ENCODE measurements around the gene RSPRY1. TPM values are rescaled to one million over a fixed set of nuclear protein-coding genes. Genes with fewer than 3 reads are reported as not detected.

The RSPRY1 gene
- total RNA-seq, 1 experiment from 2014 or later: 24.9 TPM

- Histone ChIP-seq H3K79me2 (ENCODE audit: insufficient read depth, low read length) (no peaks in the 10 kb centered on the region), H3K4me3 (replicated peaks in 1 of 2; ENCODE audit: low read depth in 1 of 2, low read length in 2 of 2) (no peak overlapping the region), H2AFZ (ENCODE audit: low read depth, low read length, poor library complexity, severe bottlenecking) (no peak overlapping the region), H3K9ac (ENCODE audit: low read length) (no peak overlapping the region), H3K36me3 (ENCODE audit: control insufficient read depth in 1 of 2, insufficient read depth in 2 of 2, low read length in 2 of 2) (no peaks in the 10 kb centered on the region), H4K20me1 (ENCODE audit: insufficient read depth) (no peaks in the 10 kb centered on the region), H3K27me3 (ENCODE audit: insufficient read depth, low read length) (no peaks in the 10 kb centered on the region), H3K4me2 (ENCODE audit: low read length) (no peak overlapping the region), H3K9me3 (ENCODE audit: control insufficient read depth in 1 of 2, insufficient read depth in 1 of 2, low read depth in 1 of 2, low read length in 2 of 2) (no peaks in the 10 kb centered on the region), H3K9me2 (ENCODE audit: insufficient read depth) (no peaks in the 10 kb centered on the region), H3K4me1 (ENCODE audit: control insufficient read depth in 1 of 2, insufficient read depth in 2 of 2, low read length in 2 of 2) (peaks cover 44 to 45% of the 10 kb centered on the region in 2 experiments), H3K27ac (ENCODE audit: low read depth, low read length) (no peak overlapping the region)
- no TSS peak for BruUV-seq (replicated peaks)
- CTCF ChIA-PET: no interaction called here
- TF ChIP-seq SIN3A (IDR thresholded peaks at IDR 0.05; ENCODE audit: low read depth) (no peak), POLR2A (IDR thresholded peaks at IDR 0.05; ENCODE audit: borderline replicate concordance, extremely low read depth, insufficient read depth, insufficient read length) (no peak), CBX3 (IDR thresholded peaks at IDR 0.05; ENCODE audit: low read depth) (no peak), SP1 (IDR thresholded peaks at IDR 0.05; ENCODE audit: low read depth) (no peak), ZNF274 (IDR thresholded peaks at IDR 0.05; ENCODE audit: low read depth, low read length) (no peak), ZBTB33 (IDR thresholded peaks at IDR 0.05; ENCODE audit: extremely low read depth, insufficient replicate concordance, low read length) (no peak), ELF1 (IDR thresholded peaks at IDR 0.05; ENCODE audit: borderline replicate concordance, low read depth) (no peak), EGR1 (IDR thresholded peaks at IDR 0.05; ENCODE audit: low read depth) (no peak), ZFX (IDR thresholded peaks at IDR 0.05) (no peak), JUND (IDR thresholded peaks at IDR 0.05) (no peak)
- POLR2A ChIA-PET: no interaction called here
- RAD21 ChIA-PET (ENCODE audit: low non-redundant PET in 1 of 2, low total read pairs in 2 of 2, uncharacterized antibody in 2 of 2, unreplicated experiment in 2 of 2): no interaction called here
- intact Hi-C loops (cut with micrococcal nuclease): no loop called here
- DNase-seq (ENCODE audit: low read depth, low spot score): no peak
- no peak for ATAC-seq
These were observed 95.7 kb downstream of the RSPRY1 start for GRCh38 chr16:57281791-57282190.

Measured in HCT116 (cell line).